GM19238 (cell line): Measurements from ENCODE around the gene LINC01488.

ENCODE experiments used
- DNase-seq: peaks from one replicate; pipeline ENCODE4 v3.0.0; 2011; ENCODE audit warnings: low spot score; ENCODE audit not compliant: insufficient read length

The LINC01488 gene

GRCh38 chr11:69509846-69510390 lies 28.5 kb downstream of the LINC01488 start:
- DNase-seq, result no peak

GRCh38 chr11:69510471-69511357 lies 29.3 kb downstream of the LINC01488 start:
- DNase-seq, result no peak

GRCh38 chr11:69511358-69512055 lies 30.0 kb downstream of the LINC01488 start:
- no peak for DNase-seq

- DNase-seq, result no peak
Measured at GRCh38 chr11:69512136-69512535, 30.7 kb downstream of the LINC01488 start.

GRCh38 chr11:69512790-69513189 lies 31.3 kb downstream of the LINC01488 start:
- DNase-seq, result no peak

- no peak for DNase-seq
Measured at GRCh38 chr11:69513196-69513595, 31.7 kb downstream of the LINC01488 start.

GRCh38 chr11:69513663-69514224 lies 32.3 kb downstream of the LINC01488 start:
- DNase-seq, result no peak

GRCh38 chr11:69514771-69515170 lies 33.3 kb downstream of the LINC01488 start:
- no peak for DNase-seq

GRCh38 chr11:69515271-69516245 lies 34.1 kb downstream of the LINC01488 start:
- DNase-seq, result no peak

- DNase-seq, result no peak
Measured at GRCh38 chr11:69516526-69516925, 35.1 kb downstream of the LINC01488 start.

GRCh38 chr11:69518081-69518950 lies 36.9 kb downstream of the LINC01488 start:
- DNase-seq, result no peak

GRCh38 chr11:69520186-69520916 lies 38.9 kb downstream of the LINC01488 start:
- no peak for DNase-seq

- DNase-seq, result no peak
Measured at GRCh38 chr11:69521457-69521856, 40.0 kb downstream of the LINC01488 start.

- DNase-seq, result no peak
Measured at GRCh38 chr11:69523453-69523852, 42.0 kb downstream of the LINC01488 start.

GRCh38 chr11:69524291-69524882 lies 42.9 kb downstream of the LINC01488 start:
- DNase-seq, result no peak

- DNase-seq, result no peak
Measured at GRCh38 chr11:69524991-69525411, 43.5 kb downstream of the LINC01488 start.

GRCh38 chr11:69525516-69526452 lies 44.3 kb downstream of the LINC01488 start:
- DNase-seq, result no peak

- DNase-seq, result no peak
Measured at GRCh38 chr11:69526453-69526810, 45.0 kb downstream of the LINC01488 start.
